Mucosa of descending colon (tissue), 3 donors: ENCODE measurements around the gene ISL1. TPM values are rescaled to one million over a fixed set of nuclear protein-coding genes. Genes with fewer than 3 reads are reported as not detected.

ENCODE experiments used
- ATAC-seq: fragments of 200-7000 bp; cut with Tn5 transposase; one replicate; pipeline ENCODE4 v1.9.1; 2020; ENCODE audit warnings: mild to moderate bottlenecking, moderate library complexity
- DNase-seq, 3 donors: peaks; one replicate each; pipeline ENCODE4 v3.0.0-alpha.2; 2020
- H3K36me3 ChIP-seq: fragments of 200-600 bp; one replicate; pipeline ENCODE4 v1.8.0; 2021; ENCODE audit warnings: low read depth, mild to moderate bottlenecking
- H3K4me1 ChIP-seq: fragments of 200-600 bp; one replicate; pipeline ENCODE4 v1.8.0; 2021; ENCODE audit warnings: low read depth, mild to moderate bottlenecking
- H3K4me3 ChIP-seq: fragments of 200-600 bp; one replicate; pipeline ENCODE4 v1.8.0; 2021; ENCODE audit warnings: mild to moderate bottlenecking
- H3K9me3 ChIP-seq: fragments of 200-600 bp; one replicate; pipeline ENCODE4 v1.8.0; 2021; ENCODE audit warnings: mild to moderate bottlenecking
- CTCF ChIP-seq: fragments of 200-600 bp; IDR thresholded peaks from one replicate; pipeline ENCODE4 v1.8.0; 2022; ENCODE audit warnings: antibody characterized with exemption, mild to moderate bottlenecking
- intact Hi-C, 2 donors: fragments of 100-400 bp; cut with DNase I in 1 of 2; cut with micrococcal nuclease in 1 of 2; formaldehyde crosslinking; loops; one replicate each; pipeline versions ENCODE4 v1.11.0 to v1.11.1; 2022; cut with DNase I, micrococcal nuclease
- total RNA-seq, 3 donors: library from RNA; stranded (reverse); fragmentation: NEBNext Ultra II Directional in 2 of 3; extraction: Animal tissue kit (Norgen Biotek cat#: 25700) in 2 of 3; gene quantifications; one replicate each; pipeline versions ENCODE4 v1.2.1 to v1.2.4, GENCODE V29; 2021 to 2023
- donor health status: DM: no; HTN: no; CAD: no; lungs with moderate emphysema.
- donor health status: DM: no; HTN: no; CAD: no.
- donor health status: DM: no; HTN: yes; CAD: no.

Gene ISL1
- total RNA-seq, 3 donors from 2014 or later, result 0.54 to 1.4 (median 0.77) TPM

- peaks cover 11% of the 10 kb centered on the region for H3K4me1 ChIP-seq
- TF ChIP-seq CTCF, result no peak
- intact Hi-C loops, result no loop called here
- DNase-seq (no peak), ATAC-seq (no peak)
- H3K4me3 ChIP-seq, result no peak overlapping the region
- H3K9me3 ChIP-seq, result no peaks in the 10 kb centered on the region
- no peaks in the 10 kb centered on the region for H3K36me3 ChIP-seq
Measured at GRCh38 chr5:51371052-51371451, 12.2 kb upstream of the ISL1 start.

GRCh38 chr5:51373880-51374523 lies 9.2 kb upstream of the ISL1 start:
- DNase-seq, result peak in 1 of 3 donors; percentile 63
- ATAC-seq, result peak; percentile 83
- no peak overlapping the region for H3K4me3 ChIP-seq

GRCh38 chr5:51375084-51375483 lies 8.2 kb upstream of the ISL1 start:
- DNase-seq (no peak), ATAC-seq (no peak)
- Histone ChIP-seq H3K36me3 (no peaks in the 10 kb centered on the region), H3K4me3 (no peak overlapping the region), H3K4me1 (peaks cover 19% of the 10 kb centered on the region), H3K9me3 (no peaks in the 10 kb centered on the region)
- intact Hi-C loops, result no loop called here
- TF ChIP-seq CTCF, result no peak

More at GRCh38 chr5:51373880-51374523, 9.2 kb upstream of the ISL1 start:
- no peak for TF ChIP-seq CTCF
- Histone ChIP-seq H3K4me1 (peaks cover 15% of the 10 kb centered on the region), H3K36me3 (no peaks in the 10 kb centered on the region), H3K9me3 (no peaks in the 10 kb centered on the region)
- intact Hi-C loops, result no loop called here

GRCh38 chr5:51376509-51376908 lies 6.7 kb upstream of the ISL1 start:
- Histone ChIP-seq H3K4me1 (peaks cover 19% of the 10 kb centered on the region), H3K9me3 (no peaks in the 10 kb centered on the region), H3K36me3 (no peaks in the 10 kb centered on the region), H3K4me3 (no peak overlapping the region)
- TF ChIP-seq CTCF, result no peak
- ATAC-seq (no peak), DNase-seq (no peak)
- intact Hi-C loops, result no loop called here

GRCh38 chr5:51377151-51378060 lies 5.8 kb upstream of the ISL1 start:
- intact Hi-C loops, result no loop called here
- no peak overlapping the region for H3K4me3 ChIP-seq
- no peak for DNase-seq
- TF ChIP-seq CTCF, result no peak
- no peaks in the 10 kb centered on the region for H3K36me3 ChIP-seq
- H3K4me1 ChIP-seq, result peaks cover 19% of the 10 kb centered on the region
- ATAC-seq, result no peak
- no peaks in the 10 kb centered on the region for H3K9me3 ChIP-seq
